DMS53 (cell line): Measurements from ENCODE around the gene MMAB.
A peak's percentile ranks its signal among the peaks of the same experiment; 100 is the strongest.
"Not testable (repeated sequence)": the region's sequence is repeated elsewhere in the genome, so short reads cannot be mapped to it uniquely, and the experiment has no call there.

Experiments used
- DNase-seq: peaks from one replicate; lab custom pipeline; 2025; lab: John Stamatoyannopoulos, UW

MMAB gene

DNA sequence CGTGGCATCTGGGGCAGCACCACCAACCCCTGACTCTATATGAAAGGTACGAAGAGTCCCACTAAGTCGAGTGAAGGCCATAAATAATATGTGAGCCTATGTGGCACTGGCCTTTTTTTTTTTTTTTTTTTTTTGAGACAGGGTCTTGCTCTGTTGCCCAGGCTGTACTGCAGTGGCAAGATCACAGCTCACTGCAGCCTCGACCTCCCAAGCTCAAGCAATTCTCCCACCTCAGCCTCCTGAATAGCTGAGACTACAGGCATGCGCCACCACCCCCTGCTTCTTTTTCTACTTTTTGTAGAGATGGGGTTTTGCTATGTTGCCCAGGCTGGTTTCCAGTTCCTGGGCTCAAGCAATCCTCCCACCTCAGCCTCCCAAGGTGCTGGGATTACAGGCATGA is 28.8 kb upstream of the MMAB start:
- DNase-seq, result not testable (repeated sequence)

DNA sequence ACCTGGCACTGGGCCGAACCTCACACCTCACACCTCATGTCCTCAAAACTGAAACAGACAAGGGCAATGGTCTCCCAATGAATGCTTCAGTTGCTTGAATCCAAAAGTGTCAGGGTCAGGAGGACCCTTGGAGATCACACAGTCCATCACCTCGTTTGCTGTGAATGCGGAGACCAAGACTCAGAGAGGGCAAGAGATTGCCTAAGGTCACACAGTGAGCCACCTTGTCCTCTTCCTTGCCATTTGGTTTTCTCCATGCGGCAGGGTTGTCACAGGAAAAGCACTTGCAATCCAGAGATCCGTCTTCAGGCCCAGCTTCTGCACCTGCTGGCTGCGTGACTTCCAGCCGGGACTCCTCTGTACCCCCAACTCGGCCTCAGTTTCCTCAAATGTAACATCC is 28.3 kb upstream of the MMAB start:
- DNase-seq, result no peak

DNA sequence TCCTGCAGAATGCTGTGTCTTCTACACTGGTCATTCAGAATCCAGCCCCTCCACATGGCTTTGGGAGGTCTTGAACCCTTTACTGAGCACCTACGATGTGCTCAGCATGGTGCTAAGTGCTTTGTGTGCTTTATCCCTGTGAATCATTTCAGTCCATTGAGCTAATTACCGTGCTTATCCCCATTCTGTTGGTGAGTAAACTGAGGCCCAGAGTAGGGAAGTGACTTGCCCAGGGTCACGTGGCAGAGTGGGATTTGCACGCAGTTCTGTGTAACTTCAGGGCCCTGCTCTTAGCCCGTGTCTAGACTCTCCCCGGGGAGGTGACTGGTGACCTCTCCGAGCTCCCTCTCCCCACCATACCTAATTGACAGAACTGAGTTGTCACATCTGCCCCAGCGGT is 27.7 kb upstream of the MMAB start:
- DNase-seq, result no peak

DNA sequence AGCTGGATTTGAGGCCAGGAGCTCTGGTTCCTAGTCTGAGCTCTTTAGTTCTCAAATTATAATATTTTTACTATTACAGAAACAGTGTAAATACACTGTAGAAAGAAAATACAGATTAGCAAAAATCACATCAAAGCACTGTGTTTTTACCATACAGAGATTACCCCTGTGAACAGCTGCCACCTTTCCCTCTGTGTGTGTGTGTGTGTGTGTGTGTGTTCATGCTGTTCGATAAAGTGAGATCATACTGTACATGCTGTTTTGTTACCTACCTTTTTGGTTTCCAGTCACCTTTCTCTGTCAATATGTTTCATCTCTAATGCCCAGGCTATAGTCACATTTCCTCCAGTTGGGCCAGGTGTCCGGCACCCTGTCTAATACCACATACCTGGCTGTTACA is 27.2 kb upstream of the MMAB start:
- DNase-seq, result peak; percentile 46

DNA sequence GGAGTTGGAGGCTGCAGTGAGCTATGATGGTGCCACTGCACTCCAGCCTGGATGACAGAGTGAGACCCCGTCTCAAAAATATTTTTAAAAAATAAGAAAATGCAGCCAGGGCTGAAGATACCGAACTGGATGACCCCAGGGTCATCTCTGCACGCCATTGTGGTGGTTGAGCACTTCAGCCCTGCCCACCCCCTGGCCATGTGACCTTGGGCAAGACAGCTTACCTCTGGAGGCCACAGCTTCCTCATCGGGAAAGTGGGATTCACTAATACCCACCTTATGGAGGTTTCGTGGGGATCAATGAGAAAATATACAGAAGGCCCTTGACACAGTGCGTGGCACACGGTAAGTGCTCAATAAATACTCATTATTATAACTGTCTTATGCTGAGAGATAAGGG is 25.8 kb upstream of the MMAB start:
- no peak for DNase-seq

DNA sequence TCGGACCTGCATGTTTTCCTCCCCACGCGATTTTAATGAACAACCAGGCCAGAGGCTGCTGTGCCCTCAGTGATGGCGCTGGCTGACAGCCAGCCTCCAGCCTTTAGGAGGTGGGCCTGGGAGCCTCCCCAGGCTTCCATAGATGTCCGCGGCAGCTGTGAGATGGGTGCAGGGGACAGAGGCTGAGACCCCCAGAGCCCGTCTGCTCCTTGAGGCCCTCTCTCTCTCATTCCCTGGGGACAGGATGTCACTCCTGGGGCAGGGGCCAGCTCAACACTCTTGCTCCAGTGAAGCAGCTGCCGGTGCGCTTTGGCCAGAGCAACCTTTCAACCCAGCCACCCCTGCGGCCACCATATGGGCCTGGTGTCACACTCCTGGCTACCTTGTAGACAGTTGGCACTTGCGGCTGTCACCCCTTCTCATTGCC is 25.1 kb upstream of the MMAB start:
- DNase-seq, result no peak

DNA sequence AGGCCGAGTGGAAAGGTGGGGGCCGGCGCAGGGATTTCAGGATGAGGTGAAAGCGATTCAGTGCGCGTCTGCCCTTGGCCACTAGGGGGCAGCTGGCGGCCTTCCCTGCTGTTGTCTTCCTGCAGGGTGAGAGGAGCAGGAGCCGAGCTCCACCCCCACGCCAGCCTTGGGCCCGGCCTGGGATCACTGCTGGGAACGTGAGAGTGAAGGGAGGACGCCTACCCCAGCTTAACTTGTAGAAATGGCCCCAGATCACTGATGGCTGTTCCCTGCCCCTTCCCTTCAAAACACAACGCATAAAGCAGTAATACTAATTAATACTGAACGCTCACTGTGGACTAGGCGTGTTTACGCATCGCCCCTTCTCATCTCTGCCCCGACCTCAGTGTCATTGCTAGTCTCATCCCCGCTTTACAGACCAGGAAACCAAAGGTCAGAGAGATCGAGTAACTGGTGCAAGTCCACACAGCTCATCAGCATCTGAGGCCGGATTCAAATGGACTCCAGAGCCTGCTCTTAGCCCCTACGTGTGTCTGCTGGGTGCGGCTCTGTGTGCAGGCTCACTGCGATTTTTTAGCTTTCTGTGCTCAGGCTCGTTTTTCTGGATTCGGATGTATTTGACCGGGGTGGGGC is 24.6 kb upstream of the MMAB start:
- DNase-seq, result peak; percentile 94

DNA sequence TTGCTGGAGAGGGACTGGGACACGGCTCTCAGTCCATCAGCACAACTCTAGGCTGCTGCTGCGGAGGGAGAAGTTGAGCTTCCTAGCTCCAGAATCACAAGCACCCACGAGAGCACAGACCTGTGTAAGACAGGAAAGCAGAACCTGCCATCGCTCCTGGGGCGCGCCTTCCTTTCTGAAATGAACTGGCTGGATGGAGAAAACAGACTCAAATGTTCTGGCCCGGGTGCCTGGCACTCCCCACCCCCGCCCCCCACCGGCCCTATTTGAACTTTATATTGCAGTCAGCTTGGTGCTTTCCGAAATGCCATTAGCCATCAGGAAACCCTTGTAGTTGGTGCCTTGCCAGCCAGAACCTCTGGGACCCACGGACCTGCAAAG is 24.1 kb upstream of the MMAB start:
- no peak for DNase-seq

DNA sequence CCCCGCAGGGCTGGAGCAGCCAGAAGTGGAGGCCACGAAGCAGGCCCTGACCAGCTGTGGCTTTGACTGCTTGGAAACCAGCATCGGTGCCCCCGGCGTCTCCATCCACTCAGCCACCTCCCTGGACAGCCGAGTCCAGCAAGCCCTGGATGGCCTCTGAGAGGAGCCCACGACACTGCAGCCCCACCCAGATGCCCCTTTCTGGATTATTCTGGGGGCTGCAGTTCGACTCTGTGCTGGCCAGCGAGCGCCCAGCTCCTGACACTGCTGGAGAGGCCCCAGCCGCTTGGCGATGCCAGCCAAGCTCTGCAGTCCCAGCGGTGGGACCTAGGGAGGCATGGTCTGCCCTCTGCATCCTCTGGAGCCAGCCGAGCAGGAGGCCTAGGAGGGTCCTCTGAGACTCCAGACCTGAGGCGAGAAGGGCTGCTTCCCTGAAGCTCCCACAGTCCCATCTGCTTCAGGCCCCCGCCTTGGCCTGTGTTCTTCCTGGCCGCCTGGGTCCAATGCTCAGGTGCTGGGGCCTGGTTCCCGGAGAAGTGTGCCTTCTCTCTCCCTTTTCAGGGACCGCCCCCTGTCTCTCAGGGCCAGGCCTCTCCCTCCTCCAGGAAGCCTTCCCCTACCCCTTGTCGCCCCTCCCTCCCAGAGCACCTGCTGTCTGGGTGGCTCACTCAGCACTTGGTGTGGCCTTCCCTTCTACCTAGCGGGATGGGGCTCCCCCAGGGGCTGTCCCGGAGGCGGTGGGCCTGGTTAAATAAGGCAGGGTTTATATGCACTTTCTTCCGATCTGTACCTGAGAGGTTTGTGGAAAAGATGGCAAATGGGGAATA is 23.3 kb upstream of the MMAB start:
- DNase-seq, result peak; percentile 77

DNA sequence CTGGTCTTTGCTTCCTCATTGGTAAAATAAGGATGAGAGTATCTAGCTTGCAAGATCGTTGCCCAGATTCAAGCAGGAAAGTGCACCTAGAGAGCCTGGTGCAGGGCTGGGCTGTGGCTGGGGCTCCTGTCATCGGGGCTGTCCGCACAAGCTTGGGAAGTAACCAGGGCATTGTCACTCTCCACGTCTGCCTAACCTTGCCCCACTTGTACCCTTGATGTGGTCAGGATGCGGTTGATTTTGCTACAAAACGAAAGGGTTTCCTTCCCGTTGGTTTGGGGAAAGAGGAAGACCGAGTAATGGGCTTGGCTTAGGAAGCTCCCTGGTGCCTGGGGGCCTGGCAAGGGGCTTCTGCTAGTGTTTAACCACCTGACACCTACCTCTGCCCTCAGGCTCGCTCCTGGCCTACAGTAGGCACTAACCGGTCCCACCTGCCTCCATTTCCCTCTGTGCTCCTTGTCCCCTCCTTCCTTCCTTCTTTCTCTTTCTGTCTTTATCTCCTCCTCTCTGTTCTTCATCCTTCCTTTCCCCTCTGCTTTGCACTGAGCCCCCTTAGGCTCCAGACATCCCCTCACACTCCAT is 22.1 kb upstream of the MMAB start:
- no peak for DNase-seq

DNA sequence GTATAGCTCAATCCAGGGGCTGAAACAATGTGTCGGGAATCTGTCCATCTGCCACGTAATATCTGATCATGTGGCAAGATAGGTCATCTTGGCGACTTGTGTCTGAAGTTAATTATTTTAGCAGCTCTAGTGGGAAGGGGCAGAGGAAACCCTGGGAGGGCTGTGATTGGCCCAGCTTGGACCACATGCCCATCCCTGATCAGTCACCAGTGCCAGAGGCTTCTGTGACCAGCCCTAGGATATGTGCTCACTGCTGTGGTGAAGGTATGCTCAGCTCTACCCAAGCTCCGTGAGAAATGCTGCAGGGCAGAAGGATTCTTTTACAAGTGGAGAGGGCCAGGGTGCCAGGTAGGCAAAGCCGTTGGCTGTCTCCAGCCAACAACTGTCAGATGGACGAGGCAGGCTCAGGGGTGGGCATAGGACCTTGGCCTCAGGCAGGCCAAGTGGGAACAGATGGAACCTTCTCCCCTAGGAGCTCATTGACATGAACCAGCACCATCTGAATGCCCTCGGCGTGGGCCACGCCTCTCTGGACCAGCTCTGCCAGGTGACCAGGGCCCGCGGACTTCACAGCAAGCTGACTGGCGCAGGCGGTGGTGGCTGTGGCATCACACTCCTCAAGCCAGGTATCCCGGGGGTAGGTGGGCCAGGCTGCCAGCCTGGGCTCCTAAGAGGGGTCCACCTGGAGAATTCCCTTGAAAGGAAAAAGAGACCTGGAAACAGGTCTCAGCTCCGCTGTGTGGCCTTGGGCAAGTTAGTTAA is 21.4 kb upstream of the MMAB start:
- no peak for DNase-seq

DNA sequence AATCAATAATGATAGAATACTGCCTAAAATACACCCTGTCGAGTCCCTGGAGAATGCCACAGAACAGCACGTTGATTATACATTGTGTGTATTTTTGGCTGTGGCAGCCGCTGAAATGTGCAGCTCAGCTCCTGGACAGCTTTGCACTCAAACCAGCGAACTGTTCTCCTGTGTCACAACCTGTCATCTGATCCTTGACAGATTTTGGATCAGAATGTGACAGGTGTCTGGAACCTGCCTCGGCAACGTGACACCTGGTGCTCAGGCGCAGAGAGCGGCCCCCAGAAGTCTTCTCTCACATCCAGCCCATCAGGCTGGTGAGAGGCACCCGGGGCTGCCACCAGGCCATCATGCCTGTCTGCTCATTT is 19.6 kb upstream of the MMAB start:
- DNase-seq, result no peak

DNA sequence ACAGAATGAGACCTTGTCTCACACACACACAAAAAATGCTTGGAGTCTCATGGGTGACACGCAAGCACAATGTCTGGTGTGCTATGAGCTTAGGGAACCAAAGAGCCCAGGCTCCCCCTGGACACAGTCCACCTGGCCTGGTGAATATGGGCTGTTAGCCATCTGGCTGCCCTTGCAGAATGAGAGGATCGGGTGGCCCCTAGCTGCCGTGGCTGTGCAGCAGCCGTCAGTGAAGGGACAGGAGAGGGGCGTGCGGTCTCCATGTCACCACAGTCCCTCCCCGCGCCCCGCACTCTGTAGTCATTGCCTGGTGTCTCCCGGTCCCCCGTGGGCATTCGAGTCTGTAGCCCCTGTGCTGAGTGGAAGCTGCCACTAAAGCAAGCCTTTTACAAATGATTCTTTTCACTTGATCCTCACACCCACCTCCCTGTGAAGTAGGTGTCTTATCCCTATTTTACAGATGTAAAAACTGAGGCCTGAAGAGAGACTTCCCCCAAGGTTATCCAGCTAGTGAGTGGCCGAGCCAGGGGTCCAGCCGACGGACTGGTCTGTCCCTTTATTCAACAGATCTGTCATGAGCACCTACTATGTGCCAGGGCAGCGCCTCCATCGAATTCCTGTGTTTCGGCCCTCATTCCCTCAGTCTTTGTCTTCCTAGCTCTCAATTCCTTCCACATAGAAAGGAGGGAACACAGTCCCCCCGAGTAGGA is 19.0 kb upstream of the MMAB start:
- DNase-seq, result no peak

DNA sequence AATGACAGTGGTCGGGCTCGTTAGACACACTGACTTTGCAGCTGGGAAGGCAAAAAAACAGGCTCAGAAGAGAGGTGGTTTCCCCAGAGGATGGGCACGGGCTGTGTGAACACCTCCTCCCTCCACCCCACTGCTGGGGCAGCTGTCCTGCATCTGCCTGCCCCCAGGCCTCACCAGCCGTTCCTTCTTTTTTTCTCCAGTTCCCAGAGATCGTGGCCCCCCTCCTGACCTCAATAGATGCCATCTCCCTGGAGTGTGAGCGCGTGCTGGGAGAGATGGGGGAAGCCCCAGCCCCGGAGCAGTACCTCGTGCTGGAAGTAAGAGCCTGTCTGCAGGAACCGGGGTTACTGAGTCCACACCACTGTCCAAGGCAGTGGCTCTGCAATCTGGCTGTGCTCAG is 17.7 kb upstream of the MMAB start:
- DNase-seq, result no peak

DNA sequence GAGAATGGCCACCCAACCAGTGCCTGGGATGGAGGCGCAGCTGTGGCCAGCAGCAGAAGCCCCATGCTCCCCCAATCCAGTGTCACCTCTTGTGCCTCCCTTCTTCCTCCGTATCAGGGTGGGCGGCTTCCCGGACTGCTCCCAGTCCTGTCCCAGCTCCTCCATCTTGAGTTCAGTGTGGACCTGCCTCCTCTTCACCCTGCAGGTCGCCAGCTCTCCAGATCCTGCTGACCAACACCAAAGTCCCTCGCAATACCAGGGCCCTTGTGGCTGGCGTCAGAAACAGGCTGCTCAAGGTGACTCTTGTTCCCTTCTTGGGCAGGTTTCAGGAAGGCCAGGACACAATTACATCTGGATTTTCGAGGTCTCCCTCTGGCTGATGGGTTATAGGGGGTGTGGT is 17.3 kb upstream of the MMAB start:
- no peak for DNase-seq

DNA sequence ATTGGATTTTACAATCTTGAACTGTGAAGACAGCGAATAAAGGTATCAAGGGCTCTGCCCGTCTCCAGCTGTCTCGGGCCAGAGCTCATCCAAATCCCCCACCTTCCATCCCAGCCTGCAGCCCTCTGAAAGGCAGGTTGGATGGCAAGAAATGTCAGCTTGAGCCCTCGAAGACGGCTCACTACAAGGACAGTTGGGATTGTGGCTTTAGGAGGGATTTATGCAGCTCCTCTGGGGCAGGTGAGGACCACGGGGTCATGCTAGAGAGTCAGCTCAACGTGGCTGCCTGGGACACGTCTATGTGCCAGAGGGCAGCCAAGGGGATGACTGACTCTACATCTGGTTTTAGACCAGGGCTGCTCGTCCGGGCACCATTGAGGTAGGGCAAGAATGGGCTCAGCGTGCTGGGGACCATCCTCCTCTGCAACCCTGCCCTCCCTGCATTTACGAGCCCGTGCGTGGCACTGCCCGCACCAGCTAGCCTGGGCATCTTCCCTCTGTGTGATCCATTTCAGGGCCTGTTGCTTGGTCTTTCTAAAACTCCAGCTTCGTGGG is 16.5 kb upstream of the MMAB start:
- DNase-seq, result no peak

DNA sequence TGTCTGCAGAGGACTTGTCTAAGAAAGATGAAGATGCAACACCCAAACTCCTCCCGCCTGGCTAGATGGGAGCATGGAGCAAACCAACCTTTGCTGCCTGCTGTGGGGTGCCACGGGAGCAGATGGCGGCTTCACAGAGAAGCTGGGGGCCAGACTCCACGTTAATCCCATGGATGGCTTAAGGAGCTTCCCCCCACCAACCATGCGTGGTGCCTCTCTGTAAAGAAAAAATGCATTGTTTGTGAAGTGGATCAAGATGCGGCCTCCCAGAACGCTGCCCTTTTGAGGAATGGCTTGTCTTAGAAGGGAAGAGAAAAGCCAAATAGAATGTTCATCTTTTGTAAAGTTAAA is 15.9 kb upstream of the MMAB start:
- DNase-seq, result no peak

DNA sequence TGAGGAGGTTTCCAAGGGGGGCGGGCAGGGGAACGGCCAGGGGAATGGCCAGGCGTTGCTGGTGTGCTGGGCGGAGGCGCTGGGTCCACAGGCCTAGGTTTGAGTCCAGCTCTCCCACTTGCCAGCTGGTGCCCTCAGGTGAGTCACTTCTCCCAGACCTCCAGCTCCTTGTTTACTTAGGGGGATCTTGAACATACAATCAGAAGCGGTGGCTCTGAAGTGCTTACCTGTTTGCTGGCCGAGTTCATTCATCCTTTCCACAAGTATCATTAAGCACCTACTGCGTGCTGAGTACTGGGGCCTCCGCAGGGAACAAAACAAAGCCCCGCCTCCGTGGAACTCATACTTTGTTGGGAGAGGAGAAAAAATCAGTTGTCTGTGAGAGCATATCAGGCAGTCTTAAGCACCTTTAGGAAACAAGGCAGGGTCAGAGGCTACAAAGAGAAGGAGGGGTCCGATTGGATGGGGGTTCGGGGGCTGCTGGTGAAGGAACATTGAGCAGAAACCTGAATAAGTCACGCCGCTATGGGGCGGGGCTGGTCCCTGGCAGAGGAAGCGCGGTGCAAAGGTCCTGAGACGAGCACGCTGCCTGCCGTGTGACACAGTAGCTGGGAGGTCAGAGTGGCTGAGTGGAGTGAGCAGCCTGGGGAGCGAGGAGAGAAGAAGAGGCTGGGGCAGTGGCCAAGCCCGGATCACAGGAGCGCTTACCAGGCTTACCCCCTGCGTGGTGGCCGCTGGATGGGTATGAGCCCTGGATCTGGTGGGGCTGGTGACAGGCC is 15.3 kb upstream of the MMAB start:
- peak; percentile 93 for DNase-seq

DNA sequence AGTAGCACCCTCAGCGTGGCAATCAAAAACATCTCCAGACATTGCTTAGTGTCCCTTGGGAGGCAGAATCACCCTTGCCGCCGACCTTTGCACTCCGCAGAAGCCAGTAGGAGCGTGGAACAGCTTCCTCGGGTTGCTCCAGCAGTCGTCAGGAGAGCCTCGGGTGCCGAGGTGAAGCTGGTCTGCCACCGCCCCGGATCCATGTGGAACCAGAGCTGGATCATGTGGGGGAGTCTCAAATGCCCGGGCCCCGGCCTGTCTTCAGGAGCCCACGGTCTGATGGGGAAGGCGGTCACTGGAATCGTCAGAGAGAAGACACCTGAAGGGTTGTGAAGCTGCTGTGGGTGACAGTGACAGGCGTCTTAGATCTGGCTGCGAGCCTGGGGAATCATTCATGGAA is 14.6 kb upstream of the MMAB start:
- no peak for DNase-seq

DNA sequence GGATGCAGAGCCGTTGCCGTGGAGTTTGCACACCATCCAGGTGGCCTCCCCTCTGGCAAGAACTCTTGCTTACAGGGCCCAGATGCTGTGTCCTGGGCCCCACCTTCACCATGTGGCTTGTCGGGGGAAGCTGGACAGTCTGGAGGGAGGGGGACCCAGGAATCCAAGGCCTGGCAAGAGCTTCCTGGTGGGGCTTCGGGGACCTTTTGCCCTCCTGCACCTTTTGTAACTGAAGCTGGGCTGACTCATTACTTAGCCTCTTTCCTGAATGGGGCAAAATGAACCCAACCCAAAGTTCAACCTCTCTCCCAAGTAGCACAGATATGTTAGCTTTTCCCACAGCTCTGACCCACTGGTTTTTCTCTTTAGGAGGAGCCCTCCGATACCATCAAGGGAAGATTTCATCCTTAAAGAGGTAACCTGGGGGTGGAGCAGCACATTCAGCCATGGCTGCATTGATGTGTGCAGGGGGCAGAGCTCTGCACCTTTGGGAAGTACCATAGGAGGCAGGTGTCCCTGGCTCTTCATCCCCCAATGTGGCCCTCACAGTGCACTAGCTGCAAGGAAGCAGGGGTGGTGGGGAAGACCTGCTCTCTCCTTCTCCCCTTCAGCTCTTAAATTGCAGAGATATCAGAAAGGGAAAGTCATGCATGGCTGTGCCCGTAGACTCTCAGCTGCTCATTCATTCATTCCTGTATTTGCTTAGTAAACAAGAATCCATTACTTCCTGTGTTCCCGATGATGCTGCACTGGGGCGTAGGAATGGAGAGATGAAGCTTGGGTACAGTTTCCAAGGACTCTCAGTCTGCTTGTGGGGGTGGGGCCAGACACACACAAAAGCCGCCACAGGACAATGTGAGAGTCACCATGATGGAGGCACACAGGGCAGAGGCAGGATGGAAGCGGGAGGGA is 13.3 kb upstream of the MMAB start:
- peak; percentile 98 for DNase-seq
